HG03097 (cell line): Measurements from ENCODE around the gene SDCBP2.

Experiments used
- ATAC-seq: cut with Tn5 transposase; IDR thresholded peaks from one replicate; pipeline ENCODE4 v1.9.1; 2021; ENCODE audit not compliant: unreplicated experiment, low FRiP score

SDCBP2 gene

DNA sequence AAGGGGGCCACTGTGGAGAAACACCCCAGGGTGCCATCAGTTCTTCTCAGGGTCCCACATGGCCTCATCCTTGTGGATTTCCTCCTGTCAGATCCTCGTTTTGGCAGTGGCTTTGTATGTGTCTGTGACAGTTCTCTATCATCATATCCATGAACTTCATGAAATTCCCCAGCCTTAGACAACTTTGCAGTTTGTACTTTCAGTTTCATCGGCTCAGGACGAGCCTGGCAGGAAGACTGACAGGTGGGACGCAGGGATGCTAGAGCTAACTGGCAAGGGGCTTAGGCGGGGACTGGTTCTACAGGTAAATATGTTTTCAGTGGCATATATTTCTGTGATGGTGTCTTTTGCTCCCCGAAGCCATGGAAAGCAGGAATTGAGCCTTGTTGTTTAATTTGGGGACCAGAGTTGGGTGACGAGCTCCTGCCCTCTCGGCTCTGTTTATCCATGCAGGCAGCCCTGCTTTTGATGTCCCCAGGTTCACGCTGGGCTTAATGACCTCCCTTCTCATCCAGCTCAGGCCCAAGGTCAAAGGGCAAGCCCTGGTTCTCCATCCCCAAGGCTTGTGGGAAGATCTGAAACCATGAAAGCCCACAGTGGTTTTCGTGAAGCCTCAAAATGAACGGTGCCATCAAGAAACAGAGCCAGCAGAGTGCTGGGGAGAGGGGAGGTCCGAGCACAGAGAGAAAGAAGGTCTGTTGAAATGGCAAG, 11.2 kb downstream of the SDCBP2 start:
- no peak for ATAC-seq

DNA sequence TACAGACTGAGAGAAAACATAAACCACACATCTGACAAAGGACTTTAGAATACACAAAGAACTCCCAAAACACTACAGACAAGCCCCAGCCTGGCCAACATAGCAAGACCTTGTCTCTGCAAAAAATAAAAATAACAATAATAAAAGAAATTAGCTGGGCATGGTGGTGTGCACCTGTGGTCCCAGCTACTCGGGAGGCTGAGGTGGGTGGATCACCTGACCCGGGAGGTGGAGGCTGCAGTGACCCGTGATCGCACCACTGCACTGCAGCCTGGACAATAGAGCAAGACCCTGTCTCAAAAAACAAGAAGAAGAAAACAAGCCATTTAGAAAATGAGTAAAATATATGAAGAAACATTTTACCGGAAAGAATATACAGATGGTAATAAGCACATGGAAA, 13.1 kb downstream of the SDCBP2 start:
- no peak for ATAC-seq

DNA sequence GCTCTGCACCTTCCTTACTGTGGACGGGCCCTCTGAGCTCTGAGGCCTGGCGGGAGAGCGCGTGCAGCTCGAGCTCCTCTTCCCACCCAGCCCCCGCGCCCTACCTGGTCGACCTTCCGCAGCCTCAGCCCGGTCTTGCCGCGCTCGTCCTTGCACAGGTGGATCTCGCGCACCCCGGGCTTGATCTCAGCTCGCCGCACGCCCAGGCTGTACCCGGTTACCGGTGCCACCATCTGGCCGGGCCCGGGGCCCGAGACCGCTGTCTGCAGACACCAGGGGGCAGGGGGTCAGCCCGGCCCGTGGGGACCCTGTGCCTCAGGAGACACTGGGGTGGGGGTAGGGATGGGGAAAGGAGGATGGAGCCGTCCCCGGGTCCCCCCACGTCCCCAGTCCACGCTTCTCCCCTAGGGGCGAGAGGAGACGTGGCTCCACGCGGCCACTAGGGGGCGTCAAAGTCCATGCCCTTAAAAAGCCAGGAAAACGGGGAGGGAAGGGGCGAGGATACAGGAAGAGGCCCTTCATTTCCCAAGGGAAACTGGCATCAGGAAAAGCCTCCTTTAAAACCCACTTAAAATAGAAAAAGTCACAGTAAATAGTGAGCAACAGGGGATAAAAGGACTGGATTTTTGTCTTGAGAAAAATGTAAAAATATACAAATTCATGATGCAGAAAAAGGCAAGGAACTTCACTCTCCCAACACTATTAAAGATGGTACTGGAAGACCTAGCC, 15.5 kb downstream of the SDCBP2 start:
- no peak for ATAC-seq

DNA sequence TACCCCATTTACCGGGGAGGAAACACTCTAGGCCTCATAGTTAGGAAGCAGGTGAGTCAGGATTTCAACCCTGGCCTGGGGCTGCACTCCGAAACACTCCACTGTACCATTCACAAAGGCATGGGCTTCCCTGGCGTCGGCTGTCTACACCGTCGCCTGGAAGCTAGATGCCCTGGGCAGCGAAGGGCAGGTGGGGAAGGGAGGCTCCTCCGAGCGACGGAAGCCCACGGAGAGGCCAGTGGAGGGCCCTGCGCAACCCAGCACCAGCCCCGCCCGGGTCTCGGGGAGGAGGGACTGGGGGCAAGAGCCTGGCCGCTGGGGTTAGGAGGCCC, 16.1 kb downstream of the SDCBP2 start:
- ATAC-seq, result no peak

DNA sequence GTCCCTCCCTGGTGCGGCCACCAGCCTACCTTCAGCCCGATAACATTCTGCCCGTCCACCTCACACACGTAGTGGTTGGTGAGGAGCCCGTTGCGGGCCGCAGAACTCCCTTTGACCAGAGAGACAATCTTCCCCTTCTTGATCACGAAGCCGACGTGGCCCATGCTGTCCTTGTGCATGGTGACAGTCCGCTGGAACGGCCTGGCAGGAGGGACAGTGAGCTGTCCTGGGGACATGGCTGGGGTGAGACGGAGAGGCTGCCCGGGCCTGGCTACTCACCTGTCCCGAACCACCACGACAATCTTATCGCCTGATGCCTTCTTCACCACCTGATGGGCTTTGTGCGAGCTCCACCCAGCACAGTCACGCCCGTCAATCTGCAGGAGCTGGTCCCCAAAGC, 16.6 kb downstream of the SDCBP2 start:
- no peak for ATAC-seq

- no peak for ATAC-seq
Observed at GRCh38 chr20:1310506-1311190, 18.3 kb downstream of the SDCBP2 start.

GRCh38 chr20:1310071-1310470, 18.9 kb downstream of the SDCBP2 start:
- ATAC-seq, result no peak

DNA sequence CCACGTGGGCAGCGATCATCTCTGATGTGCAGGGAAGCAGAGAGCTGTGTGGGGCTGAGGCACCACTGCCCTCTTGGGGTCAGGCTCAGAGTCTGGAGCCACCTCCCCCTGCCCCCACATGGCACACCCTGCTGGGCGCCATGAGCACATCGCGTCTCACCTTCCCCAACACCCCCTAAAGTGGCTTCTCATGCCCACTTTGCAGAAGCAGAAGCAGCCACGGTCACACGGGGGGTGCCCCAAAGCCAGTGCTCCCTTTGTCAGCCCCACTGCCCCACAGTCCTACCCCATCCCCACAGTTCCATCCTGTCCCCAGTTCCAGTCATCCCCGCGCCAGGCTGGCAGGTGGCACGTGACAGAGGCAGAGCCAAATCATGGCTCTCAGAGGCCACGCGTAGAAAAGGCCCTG, 19.5 kb downstream of the SDCBP2 start:
- ATAC-seq, result no peak

GRCh38 chr20:1308702-1309095, 20.2 kb downstream of the SDCBP2 start:
- ATAC-seq, result no peak

GRCh38 chr20:1308067-1308701, 20.8 kb downstream of the SDCBP2 start:
- no peak for ATAC-seq

- ATAC-seq, result no peak
Observed at GRCh38 chr20:1307571-1307971, 21.4 kb downstream of the SDCBP2 start.

- no peak for ATAC-seq
Observed at GRCh38 chr20:1307171-1307570, 21.8 kb downstream of the SDCBP2 start.

DNA sequence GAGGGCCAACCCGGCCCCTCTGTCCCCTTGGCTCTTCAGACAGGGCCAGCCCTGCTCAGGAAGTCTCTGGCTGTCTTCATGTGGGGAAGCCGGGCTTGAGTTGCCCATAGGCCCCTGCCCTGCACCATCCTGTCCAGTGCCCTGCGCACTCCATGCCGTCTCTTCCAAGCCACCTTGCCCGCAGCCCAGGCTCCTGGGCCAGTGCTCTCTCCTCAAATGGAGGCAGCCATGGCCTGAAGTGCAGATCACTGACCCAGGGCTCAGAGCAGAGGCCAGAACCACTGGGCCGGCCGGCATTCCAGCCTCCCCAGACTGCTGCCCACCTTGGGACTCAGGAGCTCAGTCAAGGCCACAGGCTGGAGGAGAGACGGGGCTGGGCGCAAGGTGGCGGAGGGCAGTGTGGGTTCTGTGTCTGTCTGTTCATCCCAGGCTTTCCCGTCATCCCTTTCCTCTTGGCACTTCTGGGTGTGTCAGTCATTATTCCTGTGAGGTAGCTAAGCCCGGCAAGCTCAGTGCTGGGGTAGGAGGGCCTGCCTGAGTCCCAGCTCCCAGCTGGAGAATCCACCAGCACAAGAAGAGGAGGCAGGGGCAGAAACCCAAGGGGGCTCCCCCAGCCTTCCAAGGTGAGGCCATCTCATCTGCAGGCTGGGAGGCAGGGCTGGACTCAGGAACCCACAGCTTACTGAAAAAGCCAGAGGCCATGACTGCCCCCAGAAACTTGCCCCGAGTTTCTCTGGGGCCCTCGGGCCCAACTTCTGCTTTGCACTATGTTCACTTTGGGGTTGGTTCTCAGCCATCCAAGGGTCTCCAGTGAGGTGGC, 22.4 kb downstream of the SDCBP2 start:
- no peak for ATAC-seq

DNA sequence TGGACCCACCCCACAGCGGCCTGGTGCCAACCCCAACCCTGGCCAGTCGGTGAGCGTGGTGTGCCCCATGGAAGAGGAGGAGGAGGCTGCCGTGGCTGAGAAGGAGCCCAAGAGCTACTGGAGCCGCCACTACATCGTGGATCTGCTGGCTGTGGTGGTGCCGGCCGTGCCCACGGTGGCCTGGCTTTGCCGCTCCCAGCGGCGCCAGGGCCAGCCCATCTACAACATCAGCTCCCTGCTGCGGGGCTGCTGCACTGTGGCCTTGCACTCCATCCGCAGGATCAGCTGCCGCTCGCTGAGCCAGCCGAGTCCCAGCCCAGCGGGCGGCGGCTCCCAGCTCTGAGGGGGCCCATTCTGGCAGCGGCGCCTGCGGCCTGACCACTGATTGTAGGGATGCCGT, 23.2 kb downstream of the SDCBP2 start:
- no peak for ATAC-seq

- no peak for ATAC-seq
Observed at GRCh38 chr20:1304710-1305515, 24.0 kb downstream of the SDCBP2 start.

DNA sequence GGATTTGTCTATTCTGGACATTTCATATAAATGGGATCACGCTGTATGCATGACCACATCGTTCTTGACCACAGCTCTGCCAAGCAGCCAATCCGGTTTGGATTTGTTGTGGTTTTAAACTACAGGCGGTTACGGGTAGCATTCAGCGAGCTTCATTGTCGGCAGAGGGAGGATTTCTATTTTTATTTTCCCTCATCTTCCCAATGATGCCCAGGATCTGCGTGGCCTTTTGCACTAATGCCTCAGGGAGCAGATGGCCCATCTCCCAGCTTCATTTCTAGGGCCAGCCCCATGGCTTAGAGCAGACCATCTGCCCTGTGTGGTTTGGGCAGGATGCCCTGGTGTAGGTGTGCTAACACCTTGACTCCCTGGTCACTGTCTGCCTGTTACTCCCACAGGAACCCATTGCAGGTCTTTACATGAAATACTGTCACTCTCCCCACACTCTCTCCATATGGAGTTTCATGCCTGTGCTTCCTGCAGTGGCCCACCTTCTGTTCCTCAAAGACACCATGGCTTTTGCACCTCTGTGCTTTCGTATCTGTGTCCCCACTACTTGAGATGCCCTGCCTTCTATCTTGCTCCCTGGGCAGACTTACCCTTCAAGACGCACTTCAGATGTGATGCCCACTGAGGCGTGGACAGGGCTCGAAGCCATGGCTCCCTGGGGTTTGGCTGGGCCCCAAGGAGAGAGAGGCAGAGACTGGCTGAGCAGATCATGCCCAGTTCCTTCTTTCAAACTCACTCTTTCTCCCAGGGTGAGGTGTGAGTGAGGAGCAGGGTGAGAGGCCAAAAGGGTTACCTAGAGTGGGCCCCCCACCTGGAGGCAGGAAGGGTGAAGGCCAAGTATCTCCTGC, 26.0 kb downstream of the SDCBP2 start:
- ATAC-seq, result no peak

DNA sequence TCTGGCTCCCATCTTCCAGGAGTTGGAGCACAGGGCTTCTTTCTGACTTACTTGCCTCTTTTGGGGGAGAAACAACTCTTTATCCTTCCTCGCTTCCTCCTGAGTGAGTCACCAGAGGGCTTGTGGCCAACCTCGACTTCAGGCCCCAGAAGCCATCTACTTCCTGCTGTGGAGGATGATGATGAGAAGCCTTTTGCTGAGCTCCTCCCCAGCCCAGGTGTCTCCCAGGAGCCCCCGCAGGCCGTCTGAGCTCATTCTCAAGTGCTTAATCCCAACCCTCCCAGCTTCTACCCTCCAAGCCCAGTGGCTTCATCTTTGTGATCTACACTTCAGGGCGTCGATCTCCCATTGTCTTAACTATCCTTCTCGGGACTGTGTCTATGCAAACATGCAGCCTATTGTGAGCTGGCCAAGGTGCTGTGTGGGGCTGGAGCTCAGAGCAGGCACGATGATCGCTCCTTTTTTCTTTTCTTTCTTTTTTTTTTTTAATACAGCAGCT, 27.9 kb downstream of the SDCBP2 start:
- no peak for ATAC-seq

GRCh38 chr20:1300083-1300840, 28.7 kb downstream of the SDCBP2 start:
- ATAC-seq, result no peak
